Measurements from ENCODE around the gene FOXN3. TPM values are rescaled to one million over a fixed set of nuclear protein-coding genes. Genes with fewer than 3 reads are reported as not detected.

FOXN3 gene
- total and polyA plus RNA-seq, 10 of the 15 experiments (the other 5 are each of a cell fraction or from before 2014, with no cell fraction given): 4.5 to 68.9 (median 29.7) TPM

DNA sequence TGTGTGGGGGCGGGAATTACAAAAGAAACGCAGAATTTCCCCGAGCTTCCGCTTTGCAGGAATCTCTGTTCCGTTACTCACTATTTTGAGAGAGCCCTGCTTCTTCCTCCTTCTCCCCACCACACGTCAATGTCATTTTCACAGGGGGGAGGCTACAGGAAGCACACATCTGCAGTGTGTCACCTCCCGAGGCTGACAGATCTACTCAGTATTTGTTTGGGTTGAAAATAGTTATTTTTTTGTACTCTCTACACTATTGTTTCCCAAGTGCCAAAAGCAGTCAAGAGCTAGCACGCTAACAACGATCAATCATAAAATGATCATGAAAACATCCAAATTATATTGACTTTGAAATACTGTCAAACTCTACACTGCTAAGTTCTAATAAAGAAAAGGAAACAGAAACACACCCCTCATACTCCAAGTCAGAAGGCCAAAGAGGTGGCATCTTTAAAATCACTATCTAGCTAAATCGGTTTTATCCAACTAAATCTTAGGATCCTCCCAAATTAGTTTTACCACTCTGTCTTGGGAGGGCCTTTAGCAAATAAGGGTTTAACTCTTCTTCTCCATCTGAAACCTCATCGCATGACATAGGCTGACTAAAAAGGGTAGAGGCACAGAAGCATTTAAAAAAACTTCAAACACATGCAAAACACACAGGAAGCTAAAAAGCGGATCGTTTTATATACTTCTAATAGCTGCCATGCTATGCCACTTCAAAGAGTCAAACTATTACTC is 51.8 kb downstream of the FOXN3 start (continued):
- TF ChIP-seq, protein P1, sequence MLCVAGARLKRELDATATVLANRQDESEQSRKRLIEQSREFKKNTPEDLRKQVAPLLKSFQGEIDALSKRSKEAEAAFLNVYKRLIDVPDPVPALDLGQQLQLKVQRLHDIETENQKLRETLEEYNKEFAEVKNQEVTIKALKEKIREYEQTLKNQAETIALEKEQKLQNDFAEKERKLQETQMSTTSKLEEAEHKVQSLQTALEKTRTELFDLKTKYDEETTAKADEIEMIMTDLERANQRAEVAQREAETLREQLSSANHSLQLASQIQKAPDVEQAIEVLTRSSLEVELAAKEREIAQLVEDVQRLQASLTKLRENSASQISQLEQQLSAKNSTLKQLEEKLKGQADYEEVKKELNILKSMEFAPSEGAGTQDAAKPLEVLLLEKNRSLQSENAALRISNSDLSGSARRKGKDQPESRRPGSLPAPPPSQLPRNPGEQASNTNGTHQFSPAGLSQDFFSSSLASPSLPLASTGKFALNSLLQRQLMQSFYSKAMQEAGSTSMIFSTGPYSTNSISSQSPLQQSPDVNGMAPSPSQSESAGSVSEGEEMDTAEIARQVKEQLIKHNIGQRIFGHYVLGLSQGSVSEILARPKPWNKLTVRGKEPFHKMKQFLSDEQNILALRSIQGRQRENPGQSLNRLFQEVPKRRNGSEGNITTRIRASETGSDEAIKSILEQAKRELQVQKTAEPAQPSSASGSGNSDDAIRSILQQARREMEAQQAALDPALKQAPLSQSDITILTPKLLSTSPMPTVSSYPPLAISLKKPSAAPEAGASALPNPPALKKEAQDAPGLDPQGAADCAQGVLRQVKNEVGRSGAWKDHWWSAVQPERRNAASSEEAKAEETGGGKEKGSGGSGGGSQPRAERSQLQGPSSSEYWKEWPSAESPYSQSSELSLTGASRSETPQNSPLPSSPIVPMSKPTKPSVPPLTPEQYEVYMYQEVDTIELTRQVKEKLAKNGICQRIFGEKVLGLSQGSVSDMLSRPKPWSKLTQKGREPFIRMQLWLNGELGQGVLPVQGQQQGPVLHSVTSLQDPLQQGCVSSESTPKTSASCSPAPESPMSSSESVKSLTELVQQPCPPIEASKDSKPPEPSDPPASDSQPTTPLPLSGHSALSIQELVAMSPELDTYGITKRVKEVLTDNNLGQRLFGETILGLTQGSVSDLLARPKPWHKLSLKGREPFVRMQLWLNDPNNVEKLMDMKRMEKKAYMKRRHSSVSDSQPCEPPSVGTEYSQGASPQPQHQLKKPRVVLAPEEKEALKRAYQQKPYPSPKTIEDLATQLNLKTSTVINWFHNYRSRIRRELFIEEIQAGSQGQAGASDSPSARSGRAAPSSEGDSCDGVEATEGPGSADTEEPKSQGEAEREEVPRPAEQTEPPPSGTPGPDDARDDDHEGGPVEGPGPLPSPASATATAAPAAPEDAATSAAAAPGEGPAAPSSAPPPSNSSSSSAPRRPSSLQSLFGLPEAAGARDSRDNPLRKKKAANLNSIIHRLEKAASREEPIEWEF (IDR thresholded peaks at IDR 0.05; ENCODE audit: insufficient replicate concordance, low read depth, low read length): peak; percentile 46
- 0 out of 2 replicates have a peak, but pooled peaks have one; percentile 28 for TF ChIP-seq YY1 (IDR thresholded peaks at IDR 0.05; ENCODE audit: low read depth, low read length)
- TF ChIP-seq, protein P2, sequence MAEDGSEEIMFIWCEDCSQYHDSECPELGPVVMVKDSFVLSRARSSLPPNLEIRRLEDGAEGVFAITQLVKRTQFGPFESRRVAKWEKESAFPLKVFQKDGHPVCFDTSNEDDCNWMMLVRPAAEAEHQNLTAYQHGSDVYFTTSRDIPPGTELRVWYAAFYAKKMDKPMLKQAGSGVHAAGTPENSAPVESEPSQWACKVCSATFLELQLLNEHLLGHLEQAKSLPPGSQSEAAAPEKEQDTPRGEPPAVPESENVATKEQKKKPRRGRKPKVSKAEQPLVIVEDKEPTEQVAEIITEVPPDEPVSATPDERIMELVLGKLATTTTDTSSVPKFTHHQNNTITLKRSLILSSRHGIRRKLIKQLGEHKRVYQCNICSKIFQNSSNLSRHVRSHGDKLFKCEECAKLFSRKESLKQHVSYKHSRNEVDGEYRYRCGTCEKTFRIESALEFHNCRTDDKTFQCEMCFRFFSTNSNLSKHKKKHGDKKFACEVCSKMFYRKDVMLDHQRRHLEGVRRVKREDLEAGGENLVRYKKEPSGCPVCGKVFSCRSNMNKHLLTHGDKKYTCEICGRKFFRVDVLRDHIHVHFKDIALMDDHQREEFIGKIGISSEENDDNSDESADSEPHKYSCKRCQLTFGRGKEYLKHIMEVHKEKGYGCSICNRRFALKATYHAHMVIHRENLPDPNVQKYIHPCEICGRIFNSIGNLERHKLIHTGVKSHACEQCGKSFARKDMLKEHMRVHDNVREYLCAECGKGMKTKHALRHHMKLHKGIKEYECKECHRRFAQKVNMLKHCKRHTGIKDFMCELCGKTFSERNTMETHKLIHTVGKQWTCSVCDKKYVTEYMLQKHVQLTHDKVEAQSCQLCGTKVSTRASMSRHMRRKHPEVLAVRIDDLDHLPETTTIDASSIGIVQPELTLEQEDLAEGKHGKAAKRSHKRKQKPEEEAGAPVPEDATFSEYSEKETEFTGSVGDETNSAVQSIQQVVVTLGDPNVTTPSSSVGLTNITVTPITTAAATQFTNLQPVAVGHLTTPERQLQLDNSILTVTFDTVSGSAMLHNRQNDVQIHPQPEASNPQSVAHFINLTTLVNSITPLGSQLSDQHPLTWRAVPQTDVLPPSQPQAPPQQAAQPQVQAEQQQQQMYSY (CRISPR knock-in tag; IDR thresholded peaks at IDR 0.05): no peak
- TF ChIP-seq TCF7 (IDR thresholded peaks at IDR 0.05; ENCODE audit: borderline replicate concordance): peak; percentile 100
- TF ChIP-seq, protein P3, sequence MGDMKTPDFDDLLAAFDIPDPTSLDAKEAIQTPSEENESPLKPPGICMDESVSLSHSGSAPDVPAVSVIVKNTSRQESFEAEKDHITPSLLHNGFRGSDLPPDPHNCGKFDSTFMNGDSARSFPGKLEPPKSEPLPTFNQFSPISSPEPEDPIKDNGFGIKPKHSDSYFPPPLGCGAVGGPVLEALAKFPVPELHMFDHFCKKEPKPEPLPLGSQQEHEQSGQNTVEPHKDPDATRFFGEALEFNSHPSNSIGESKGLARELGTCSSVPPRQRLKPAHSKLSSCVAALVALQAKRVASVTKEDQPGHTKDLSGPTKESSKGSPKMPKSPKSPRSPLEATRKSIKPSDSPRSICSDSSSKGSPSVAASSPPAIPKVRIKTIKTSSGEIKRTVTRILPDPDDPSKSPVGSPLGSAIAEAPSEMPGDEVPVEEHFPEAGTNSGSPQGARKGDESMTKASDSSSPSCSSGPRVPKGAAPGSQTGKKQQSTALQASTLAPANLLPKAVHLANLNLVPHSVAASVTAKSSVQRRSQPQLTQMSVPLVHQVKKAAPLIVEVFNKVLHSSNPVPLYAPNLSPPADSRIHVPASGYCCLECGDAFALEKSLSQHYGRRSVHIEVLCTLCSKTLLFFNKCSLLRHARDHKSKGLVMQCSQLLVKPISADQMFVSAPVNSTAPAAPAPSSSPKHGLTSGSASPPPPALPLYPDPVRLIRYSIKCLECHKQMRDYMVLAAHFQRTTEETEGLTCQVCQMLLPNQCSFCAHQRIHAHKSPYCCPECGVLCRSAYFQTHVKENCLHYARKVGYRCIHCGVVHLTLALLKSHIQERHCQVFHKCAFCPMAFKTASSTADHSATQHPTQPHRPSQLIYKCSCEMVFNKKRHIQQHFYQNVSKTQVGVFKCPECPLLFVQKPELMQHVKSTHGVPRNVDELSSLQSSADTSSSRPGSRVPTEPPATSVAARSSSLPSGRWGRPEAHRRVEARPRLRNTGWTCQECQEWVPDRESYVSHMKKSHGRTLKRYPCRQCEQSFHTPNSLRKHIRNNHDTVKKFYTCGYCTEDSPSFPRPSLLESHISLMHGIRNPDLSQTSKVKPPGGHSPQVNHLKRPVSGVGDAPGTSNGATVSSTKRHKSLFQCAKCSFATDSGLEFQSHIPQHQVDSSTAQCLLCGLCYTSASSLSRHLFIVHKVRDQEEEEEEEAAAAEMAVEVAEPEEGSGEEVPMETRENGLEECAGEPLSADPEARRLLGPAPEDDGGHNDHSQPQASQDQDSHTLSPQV (IDR thresholded peaks at IDR 0.05): no peak
- TF ChIP-seq ETV6 (conservative IDR thresholded peaks at IDR 0.05 in 1 of 2, IDR thresholded peaks at IDR 0.05 in 1 of 2; ENCODE audit: borderline replicate concordance in 1 of 2, low read depth in 1 of 2): peak in 1 of 2 experiments; percentile 90; a peak in 2 of 4 replicates
- TF ChIP-seq NR2C1 (IDR thresholded peaks at IDR 0.05): no peak
- TF ChIP-seq RAD51 (IDR thresholded peaks at IDR 0.05): no peak
- TF ChIP-seq FOXM1 (IDR thresholded peaks at IDR 0.05; ENCODE audit: low read depth, low read length): peak; percentile 94
- TF ChIP-seq SREBF1 (IDR thresholded peaks at IDR 0.05; ENCODE audit: low read length): no peak
- peak in 1 of 2 experiments; percentile 62; a peak in 2 of 3 replicates for TF ChIP-seq EGR1 (IDR thresholded peaks at IDR 0.05; ENCODE audit: borderline replicate concordance in 1 of 2, low read depth in 2 of 2, low read length in 2 of 2)
- TF ChIP-seq ESRRA (IDR thresholded peaks at IDR 0.05; ENCODE audit: low read length): no peak
- TF ChIP-seq, protein P4, sequence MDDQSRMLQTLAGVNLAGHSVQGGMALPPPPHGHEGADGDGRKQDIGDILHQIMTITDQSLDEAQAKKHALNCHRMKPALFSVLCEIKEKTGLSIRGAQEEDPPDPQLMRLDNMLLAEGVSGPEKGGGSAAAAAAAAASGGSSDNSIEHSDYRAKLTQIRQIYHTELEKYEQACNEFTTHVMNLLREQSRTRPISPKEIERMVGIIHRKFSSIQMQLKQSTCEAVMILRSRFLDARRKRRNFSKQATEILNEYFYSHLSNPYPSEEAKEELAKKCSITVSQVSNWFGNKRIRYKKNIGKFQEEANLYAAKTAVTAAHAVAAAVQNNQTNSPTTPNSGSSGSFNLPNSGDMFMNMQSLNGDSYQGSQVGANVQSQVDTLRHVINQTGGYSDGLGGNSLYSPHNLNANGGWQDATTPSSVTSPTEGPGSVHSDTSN (IDR thresholded peaks at IDR 0.05; ENCODE audit: insufficient replicate concordance, low read depth, low read length): peak; percentile 87
